Hepatocyte (in vitro differentiated cells): ENCODE measurements around the gene GNAI2. TPM values are rescaled to one million over a fixed set of nuclear protein-coding genes. Genes with fewer than 3 reads are reported as not detected.
A peak's percentile ranks its signal among the peaks of the same experiment; 100 is the strongest.
"Not testable (repeated sequence)": the region's sequence is repeated elsewhere in the genome, so short reads cannot be mapped to it uniquely, and the experiment has no call there.

Experiments
- DNase-seq: peaks from one replicate; pipeline ENCODE4 v3.0.0-alpha.2; 2016; ENCODE audit warnings: low spot score
- H2AFZ ChIP-seq: fragments of 200-600 bp; sonication (generic); 2 replicates; pipeline ENCODE4 v1.6.0; 2016; ENCODE audit warnings: antibody characterized with exemption, mild to moderate bottlenecking
- H3K27ac ChIP-seq: fragments of 200-600 bp; sonication (generic); 2 replicates; pipeline ENCODE4 v1.5.1; 2016; ENCODE audit warnings: mild to moderate bottlenecking
- H3K27me3 ChIP-seq: fragments of 200-600 bp; sonication (generic); 2 replicates; pipeline ENCODE4 v1.6.1; 2016
- H3K36me3 ChIP-seq: fragments of 200-600 bp; sonication (generic); replicated peaks from 2 replicates; pipeline ENCODE4 v1.5.1; 2016; ENCODE audit warnings: low read depth; ENCODE audit not compliant: insufficient read depth
- H3K4me1 ChIP-seq: fragments of 200-600 bp; sonication (generic); 2 replicates; pipeline ENCODE4 v1.5.1; 2016; ENCODE audit warnings: mild to moderate bottlenecking, moderate library complexity; ENCODE audit not compliant: insufficient read depth
- H3K4me2 ChIP-seq: fragments of 200-600 bp; sonication (generic); 2 replicates; pipeline ENCODE4 v1.6.0; 2016
- H3K4me3 ChIP-seq: fragments of 200-600 bp; sonication (generic); 2 replicates; pipeline ENCODE4 v1.5.1; 2016; ENCODE audit warnings: mild to moderate bottlenecking
- H3K79me2 ChIP-seq: fragments of 200-600 bp; sonication (generic); 2 replicates; pipeline ENCODE4 v1.6.0; 2017; ENCODE audit warnings: mild to moderate bottlenecking
- H3K9me2 ChIP-seq: fragments of 200-600 bp; sonication (generic); replicated peaks from 2 replicates; pipeline ENCODE4 v1.6.0; 2017; ENCODE audit warnings: mild to moderate bottlenecking; ENCODE audit not compliant: insufficient read depth
- H3K9me3 ChIP-seq: fragments of 200-600 bp; sonication (generic); 2 replicates; pipeline ENCODE4 v1.5.1; 2016; ENCODE audit warnings: low read depth, mild to moderate bottlenecking
- H4K20me1 ChIP-seq: fragments of 200-600 bp; sonication (generic); 2 replicates; pipeline ENCODE4 v1.6.0; 2016; ENCODE audit warnings: mild to moderate bottlenecking; ENCODE audit not compliant: insufficient read depth, poor library complexity, severe bottlenecking
- CTCF ChIP-seq: fragments of 200-600 bp; sonication (generic); IDR thresholded peaks from 2 replicates; pipeline ENCODE4 v1.5.1; 2016; ENCODE audit warnings: antibody characterized with exemption, mild to moderate bottlenecking; ENCODE audit not compliant: poor library complexity
- EZH2 ChIP-seq: fragments of 200-600 bp; sonication (generic); IDR thresholded peaks from 2 replicates; pipeline ENCODE4 v1.6.1; 2016; ENCODE audit warnings: antibody characterized with exemption, mild to moderate bottlenecking, borderline replicate concordance
- EZH2phosphoT487 ChIP-seq: fragments of 200-600 bp; sonication (generic); IDR thresholded peaks from one replicate; pipeline ENCODE4 v1.6.1; 2018; ENCODE audit warnings: antibody characterized with exemption, mild to moderate bottlenecking, low read depth, moderate library complexity; ENCODE audit not compliant: unreplicated experiment, severe bottlenecking
- WGBS: methylation state at CpG from one replicate; pipeline ENCODE4 v1.1.6; 2016; ENCODE audit warnings: low lambda C conversion rate; ENCODE audit errors: missing lambda C conversion rate; 5-methylcytosine and 5-hydroxymethylcytosine counted together
- polyA plus RNA-seq: library from polyadenylated mRNA; unstranded; fragments of >200 nt; fragmentation: Nextera tagmentation; extraction: Ambion mirVana; gene quantifications from 2 replicates; pipeline ENCODE4 v1.2.1, GENCODE V29; 2016
- total RNA-seq: library from RNA; depleted of rRNA; stranded (reverse); fragments of >200 nt; gene quantifications from 2 replicates; pipeline ENCODE4 v1.2.3, GENCODE V29; 2014

The GNAI2 gene
- total and polyA plus RNA-seq, 2 experiments from 2014 or later, result 103 to 233 TPM

GRCh38 chr3:50226888-50227389 lies 9.1 kb upstream of the GNAI2 start:
- peak overlapping the region; percentile 85 for H2AFZ ChIP-seq
- no peaks in the 10 kb centered on the region for H3K79me2 ChIP-seq
- no peaks in the 10 kb centered on the region for H3K27me3 ChIP-seq
- H3K9me3 ChIP-seq, result no peaks in the 10 kb centered on the region
- H4K20me1 ChIP-seq, result no peaks in the 10 kb centered on the region
- H3K4me2 ChIP-seq, result peak overlapping the region; percentile 96
- TF ChIP-seq CTCF, result no peak
- TF ChIP-seq EZH2, result no peak
- no peaks in the 10 kb centered on the region for H3K9me2 ChIP-seq
- no peaks in the 10 kb centered on the region for H3K36me3 ChIP-seq
- H3K27ac ChIP-seq, result peak overlapping the region; percentile 73
- H3K4me3 ChIP-seq, result peak overlapping the region; percentile 40
- WGBS, result 2% methylated on average over 32 of the region's 40 CpGs
- peaks cover 17% of the 10 kb centered on the region for H3K4me1 ChIP-seq
- DNase-seq, result no peak

- H3K9me2 ChIP-seq, result no peaks in the 10 kb centered on the region
- no peaks in the 10 kb centered on the region for H3K9me3 ChIP-seq
- H3K4me2 ChIP-seq, result peak overlapping the region; percentile 96
- H3K4me1 ChIP-seq, result peaks cover 17% of the 10 kb centered on the region
- no peaks in the 10 kb centered on the region for H3K79me2 ChIP-seq
- DNase-seq, result peak; percentile 98
- WGBS, result 1% methylated on average over 38 of the region's 51 CpGs
- H4K20me1 ChIP-seq, result no peaks in the 10 kb centered on the region
- no peaks in the 10 kb centered on the region for H3K27me3 ChIP-seq
- H2AFZ ChIP-seq, result peak overlapping the region; percentile 85
- peak overlapping the region; percentile 86 for H3K27ac ChIP-seq
- H3K36me3 ChIP-seq, result no peaks in the 10 kb centered on the region
- TF ChIP-seq EZH2phosphoT487 (no peak), CTCF (peak; percentile 72), EZH2 (no peak)
- H3K4me3 ChIP-seq, result peak overlapping the region; percentile 50
Observed at GRCh38 chr3:50227390-50228183, 8.4 kb upstream of the GNAI2 start.

GRCh38 chr3:50228184-50228763 lies 7.7 kb upstream of the GNAI2 start:
- H3K36me3 ChIP-seq, H3K9me3 ChIP-seq, H3K9me2 ChIP-seq, H4K20me1 ChIP-seq, H3K79me2 ChIP-seq, H3K27me3 ChIP-seq, DNase-seq: not testable (repeated sequence)
- H3K4me3 ChIP-seq, result peak overlapping the region; percentile 50
- peak overlapping the region; percentile 86 for H3K27ac ChIP-seq
- peak overlapping the region; percentile 73 for H2AFZ ChIP-seq
- WGBS, result 38% methylated on average over 14 of the region's 15 CpGs
- H3K4me2 ChIP-seq, result peak overlapping the region; percentile 96
- H3K4me1 ChIP-seq, result peaks cover 17% of the 10 kb centered on the region

GRCh38 chr3:50229490-50229889 lies 6.5 kb upstream of the GNAI2 start:
- Histone ChIP-seq H3K36me3 (no peaks in the 10 kb centered on the region), H3K4me3 (no peak overlapping the region), H4K20me1 (no peaks in the 10 kb centered on the region), H2AFZ (no peak overlapping the region), H3K4me2 (no peak overlapping the region), H3K9me3 (no peaks in the 10 kb centered on the region), H3K27me3 (no peaks in the 10 kb centered on the region), H3K79me2 (no peaks in the 10 kb centered on the region), H3K9me2 (no peaks in the 10 kb centered on the region), H3K27ac (no peak overlapping the region), H3K4me1 (peaks cover 17% of the 10 kb centered on the region)
- 90% methylated on average over 3 of the region's 3 CpGs for WGBS
- TF ChIP-seq CTCF, result no peak
- no peak for TF ChIP-seq EZH2
- TF ChIP-seq EZH2phosphoT487, result no peak
- DNase-seq, result no peak
